K562 (cell line): Measurements from ENCODE around the gene TLE4. TPM values are rescaled to one million over a fixed set of nuclear protein-coding genes. Genes with fewer than 3 reads are reported as not detected.

ENCODE experiments used
- ATAC-seq: fragments of 200-7000 bp; cut with Tn5 transposase; 3 replicates; pipeline ENCODE4 v1.9.1; 2020; ENCODE audit warnings: moderate library complexity
- BruUV-seq: library from RNA; stranded (reverse); fragments of 400-500 nt; replicated peaks from 2 replicates; lab custom pipeline; 2021; lab: Mats Ljungman, UMichigan
- CTCF ChIA-PET: fragments of 300-600 bp; formaldehyde crosslinking; extraction: SDS; loops from one replicate; lab custom pipeline; 2021; ENCODE audit warnings: low intra/inter-chr PET ratio; lab: Yijun Ruan, JAX
- POLR2A ChIA-PET: fragments of 300-600, 350-650 bp; sonication (Branson Sonifier 250); formaldehyde crosslinking; extraction: SDS; loops from one replicate; lab custom pipeline; 2021; ENCODE audit warnings: antibody characterized with exemption, inconsistent platforms; lab: Yijun Ruan, JAX
- DNase-seq, 4 experiments: peaks; one replicate each; pipeline versions ENCODE4 v3.0.0 to v3.0.0-alpha.2; 2011 to 2018; ENCODE audit warnings: low spot score in 3 of 4, mixed read lengths in 3 of 4; ENCODE audit errors: extremely low read depth in 1 of 4
- FAIRE-seq: peaks from 2 replicates; lab custom pipeline; 2011; peaks lifted over from hg19 to GRCh38; lab: Jason Lieb, UNC
- H2AFZ ChIP-seq: 2 replicates; pipeline ENCODE4 v1.6.0; 2011; ENCODE audit warnings: low read depth, low read length, control low read depth, inconsistent platforms
- H3K27ac ChIP-seq: fragments of 200-600 bp; 3 replicates; pipeline ENCODE4 v1.8.0; 2011; ENCODE audit warnings: low read depth, mild to moderate bottlenecking, control low read depth, inconsistent platforms, low read length, moderate library complexity, mixed read lengths; ENCODE audit errors: extremely low read depth
- H3K27me3 ChIP-seq, 2 experiments: fragments of 300-600 bp in 1 of 2; 2 replicates in 1 of 2; 3 replicates in 1 of 2; pipeline versions ENCODE4 v1.6.0 to v1.8.0; 2011; ENCODE audit warnings: inconsistent platforms in 2 of 2, low read length in 2 of 2, mild to moderate bottlenecking in 1 of 2, mixed read lengths in 1 of 2, moderate library complexity in 1 of 2; ENCODE audit not compliant: control insufficient read depth in 2 of 2, insufficient read depth in 2 of 2
- H3K36me3 ChIP-seq: fragments of 300-600 bp; 3 replicates; pipeline ENCODE4 v1.8.0; 2011; ENCODE audit warnings: mild to moderate bottlenecking, low read length, inconsistent platforms; ENCODE audit not compliant: control insufficient read depth, insufficient read depth
- H3K4me1 ChIP-seq, 2 experiments: fragments of 200-600 bp in 1 of 2; replicated peaks in 1 of 2; 2 replicates in 1 of 2; 3 replicates in 1 of 2; pipeline versions ENCODE4 v1.5.1 to v1.8.0; 2011; ENCODE audit warnings: inconsistent platforms in 2 of 2, low read length in 2 of 2, mild to moderate bottlenecking in 1 of 2, mixed read lengths in 1 of 2, moderate library complexity in 1 of 2; ENCODE audit not compliant: control insufficient read depth in 2 of 2, insufficient read depth in 2 of 2
- H3K4me2 ChIP-seq: 2 replicates; pipeline ENCODE4 v1.6.1; 2011; ENCODE audit warnings: low read length, control low read depth, inconsistent platforms, mixed read lengths; ENCODE audit not compliant: insufficient read depth
- H3K4me3 ChIP-seq: fragments of 200-600 bp; sonication (generic), shearing (Covaris generic); 2 replicates; pipeline ENCODE4 v1.5.1; 2016; ENCODE audit warnings: control low read depth, inconsistent platforms
- H3K79me2 ChIP-seq: fragments of 200-600 bp; 3 replicates; pipeline ENCODE4 v1.8.0; 2011; ENCODE audit warnings: low read length, inconsistent platforms; ENCODE audit not compliant: control insufficient read depth, insufficient read depth
- H3K9ac ChIP-seq, 2 experiments: 2 replicates each; pipeline versions ENCODE4 v1.6.0 to v1.6.1; 2011; ENCODE audit warnings: low read depth in 2 of 2, low read length in 2 of 2, control low read depth in 1 of 2, inconsistent platforms in 1 of 2, mild to moderate bottlenecking in 1 of 2, mixed read lengths in 1 of 2; ENCODE audit not compliant: insufficient read depth in 1 of 2
- H3K9me1 ChIP-seq: one replicate; pipeline ENCODE4 v1.6.0; 2011; ENCODE audit warnings: inconsistent platforms, mild to moderate bottlenecking, low read length, moderate library complexity; ENCODE audit not compliant: control insufficient read depth, insufficient read depth
- H3K9me3 ChIP-seq: replicated peaks from 2 replicates; pipeline ENCODE4 v1.5.1; 2011; ENCODE audit warnings: low read depth, low read length, inconsistent platforms; ENCODE audit not compliant: control insufficient read depth, insufficient read depth
- H4K20me1 ChIP-seq: replicated peaks from 2 replicates; pipeline ENCODE4 v1.6.1; 2011; ENCODE audit warnings: low read length, inconsistent platforms, mixed read lengths; ENCODE audit not compliant: control insufficient read depth, insufficient read depth
- CGGBP1 ChIP-seq: fragments of 250-450 bp; sonication (Bioruptor Pico); IDR thresholded peaks from 2 replicates; pipeline ENCODE4 v1.9.0; 2021; ENCODE audit warnings: mild to moderate bottlenecking
- CREB3 ChIP-seq: fragments of 450-650 bp; conservative IDR thresholded peaks from 2 replicates; pipeline ENCODE4 v1.6.1; 2016; ENCODE audit warnings: missing genetic modification characterization, low read depth, mild to moderate bottlenecking, missing compliant biosample characterization, moderate library complexity
- CUX1 ChIP-seq: fragments of 200-800 bp; sonication (Bioruptor generic); IDR thresholded peaks from 2 replicates; pipeline ENCODE4 v1.6.1; 2016; ENCODE audit warnings: missing genetic modification characterization, missing compliant biosample characterization
- FUS ChIP-seq: fragments of 200-400 bp; formaldehyde crosslinking; optimal IDR thresholded peaks from 2 replicates; pipeline ENCODE3; 2017; ENCODE audit warnings: low read depth, low read length
- MIER1 ChIP-seq: fragments of 450-650 bp; IDR thresholded peaks from 2 replicates; pipeline ENCODE4 v1.6.1; 2016; ENCODE audit warnings: antibody characterized with exemption, mild to moderate bottlenecking, low read depth
- MTF1 ChIP-seq: fragments of 250-450 bp; sonication (Bioruptor Pico); IDR thresholded peaks from 2 replicates; pipeline ENCODE4 v1.9.0; 2021; ENCODE audit warnings: moderate library complexity, mild to moderate bottlenecking, inconsistent platforms, borderline replicate concordance
- RBFOX2 ChIP-seq: fragments of 200-400 bp; formaldehyde crosslinking; IDR thresholded peaks from 2 replicates; pipeline ENCODE4 v1.6.1; 2017; ENCODE audit warnings: low read depth, mild to moderate bottlenecking, low read length, moderate library complexity
- SRSF3 ChIP-seq: fragments of 200-400 bp; formaldehyde crosslinking; IDR thresholded peaks from 2 replicates; pipeline ENCODE4 v1.6.1; 2016; ENCODE audit warnings: mild to moderate bottlenecking, low read length, moderate library complexity; ENCODE audit not compliant: insufficient read depth
- WHSC1 ChIP-seq: IDR thresholded peaks from one replicate; pipeline ENCODE4 v1.6.1; 2012; ENCODE audit warnings: low read length, control low read depth, inconsistent platforms
- XRCC5 ChIP-seq: fragments of 200-400 bp; formaldehyde crosslinking; IDR thresholded peaks from 2 replicates; pipeline ENCODE4 v1.6.1; 2017; ENCODE audit warnings: low read depth, mild to moderate bottlenecking, low read length
- ZBTB1 ChIP-seq: sonication (generic); formaldehyde crosslinking; IDR thresholded peaks from 2 replicates; pipeline ENCODE4 v1.8.1; 2023; ENCODE audit warnings: missing genetic modification reagents, low read depth, mild to moderate bottlenecking, borderline replicate concordance
- WGBS: fragments of 100-300 bp; shearing (Covaris generic); methylation state at CpG from one replicate; pipeline ENCODE4 v1.1.6; 2016; ENCODE audit warnings: low coverage, mixed read lengths; ENCODE audit not compliant: insufficient coverage; ENCODE audit errors: missing lambda C conversion rate; 5-methylcytosine and 5-hydroxymethylcytosine counted together
- in situ Hi-C: fragments of 300-500 bp; cut with MboI; formaldehyde crosslinking; loops from 4 replicates; pipeline ENCODE4 v1.15.0; 2018; ENCODE audit warnings: inconsistent platforms, mixed read lengths
- intact Hi-C: fragments of 100-400 bp; cut with micrococcal nuclease; formaldehyde crosslinking; loops from 2 replicates; pipeline ENCODE4 v1.14.2; 2022
- polyA plus RNA-seq, 8 experiments: library from polyadenylated mRNA; depleted of rRNA in 4 of 8; stranded (reverse) in 5 of 8; unstranded in 3 of 8; fragments of >200 nt; fragmentation: Nextera tagmentation in 2 of 8; fragmentation: Illumina TruSeq in 1 of 8; extraction: Ambion mirVana in 2 of 8; extraction: Trizol in 1 of 8; gene quantifications; 2 replicates each; pipeline versions ENCODE4 v1.2.1 to v1.2.3, GENCODE V29; 2011 to 2014; ENCODE audit warnings: inconsistent platforms in 1 of 8, missing spikeins in 1 of 8
- total RNA-seq, 7 experiments: library from RNA; depleted of rRNA in 6 of 7; stranded (reverse); fragments of >200 nt in 6 of 7; fragmentation: Illumina TruSeq in 2 of 7; extraction: Trizol in 2 of 7; gene quantifications; 2 replicates each; pipeline versions ENCODE4 v1.2.1 to v1.2.3, GENCODE V29; 2011 to 2021; ENCODE audit warnings: low replicate concordance in 1 of 7

The TLE4 gene
- total and polyA plus RNA-seq, 9 of the 15 experiments (the other 6 are each of a cell fraction or from before 2014, with no cell fraction given), result 1.1 to 8.8 (median 5.7) TPM

- TF ChIP-seq CUX1 (CRISPR knock-in tag), result no peak
These were observed 119.7 kb downstream of the TLE4 start (continued) for GRCh38 chr9:79691496-79691895.

GRCh38 chr9:79692857-79693571 lies 121.2 kb downstream of the TLE4 start:
- Histone ChIP-seq H2AFZ (no peak overlapping the region), H3K4me2 (no peak overlapping the region), H3K4me3 (no peak overlapping the region), H3K27me3 (no peaks in the 10 kb centered on the region), H3K4me1 (no peaks in the 10 kb centered on the region), H3K9me3 (no peaks in the 10 kb centered on the region), H3K27ac (no peak overlapping the region), H3K36me3 (no peaks in the 10 kb centered on the region), H3K9ac (no peak overlapping the region), H3K9me1 (no peaks in the 10 kb centered on the region), H4K20me1 (no peaks in the 10 kb centered on the region), H3K79me2 (no peaks in the 10 kb centered on the region)
- CTCF ChIA-PET, result no interaction called here
- in situ Hi-C loops, result no loop called here
- no TSS peak for BruUV-seq
- ATAC-seq, result no peak
- POLR2A ChIA-PET, result interaction anchor here (0.6 kb wide), 1 partner anchor 19 kb away, joined by 3 read pairs; no protein-coding TSS in a partner anchor
- WGBS, result 10% methylated on average over 7 of the region's 7 CpGs
- DNase-seq, result no peak
- intact Hi-C loops, result no loop called here
- FAIRE-seq, result no peak
- TF ChIP-seq SRSF3 (no peak), MIER1 (no peak), XRCC5 (no peak), WHSC1 (no peak), MTF1 (CRISPR knock-in tag) (no peak), RBFOX2 (no peak), FUS (no peak), CREB3 (tag) (no peak), CGGBP1 (no peak), ZBTB1 (CRISPR knock-in tag) (no peak)
